PC-3 (cell line): ENCODE data around the gene TYK2. TPM values are rescaled to one million over a fixed set of nuclear protein-coding genes. Genes with fewer than 3 reads are reported as not detected.
"Not testable (repeated sequence)": the region's sequence is repeated elsewhere in the genome, so short reads cannot be mapped to it uniquely, and the experiment has no call there.

ENCODE experiments used
- ATAC-seq: fragments of 200-7000 bp; cut with Tn5 transposase; 2 replicates; pipeline ENCODE4 v1.9.1; 2020; ENCODE audit warnings: mild to moderate bottlenecking, moderate library complexity
- BruUV-seq: library from RNA; stranded (reverse); fragments of 400-500 nt; replicated peaks from 2 replicates; lab custom pipeline; 2021; lab: Mats Ljungman, UMichigan
- CTCF ChIA-PET: fragments of 300-600 bp; sonication (Branson Sonifier 250); formaldehyde crosslinking; loops from one replicate; lab custom pipeline; 2022; ENCODE audit warnings: antibody characterized with exemption; lab: Charles Lee
- POLR2A ChIA-PET: fragments of 300-600 bp; sonication (Branson Sonifier 250); formaldehyde crosslinking; loops from one replicate; lab custom pipeline; 2022; ENCODE audit warnings: antibody characterized with exemption; ENCODE audit not compliant: unreplicated experiment; lab: Charles Lee
- DNase-seq: peaks from one replicate; pipeline ENCODE4 v3.0.0-alpha.2; 2015
- H2AFZ ChIP-seq: fragments of 300-600 bp; sonication (generic); 2 replicates; pipeline ENCODE4 v1.6.0; 2016; ENCODE audit warnings: antibody characterized with exemption, low read length
- H3F3A ChIP-seq: fragments of 300-600 bp; sonication (generic); one replicate; pipeline ENCODE4 v1.6.0; 2017; ENCODE audit warnings: antibody characterized with exemption, low read length, control low read depth, mild to moderate bottlenecking; ENCODE audit not compliant: unreplicated experiment
- H3K27ac ChIP-seq: fragments of 300-600 bp; sonication (generic); 2 replicates; pipeline ENCODE4 v1.5.1; 2016; ENCODE audit warnings: mild to moderate bottlenecking, low read length
- H3K27me3 ChIP-seq: fragments of 300-600 bp; sonication (generic); 2 replicates; pipeline ENCODE4 v1.6.1; 2016; ENCODE audit warnings: low read length, mixed read lengths
- H3K36me3 ChIP-seq: fragments of 300-600 bp; sonication (generic); 2 replicates; pipeline ENCODE4 v1.6.1; 2016; ENCODE audit warnings: low read depth, mixed run types, low read length, mixed read lengths
- H3K4me1 ChIP-seq: fragments of 300-600 bp; sonication (generic); 2 replicates; pipeline ENCODE4 v1.5.1; 2016; ENCODE audit warnings: low read length; ENCODE audit not compliant: insufficient read depth
- H3K4me2 ChIP-seq: fragments of 300-600 bp; sonication (generic); 2 replicates; pipeline ENCODE4 v1.6.0; 2016; ENCODE audit warnings: low read length
- H3K4me3 ChIP-seq: fragments of 300-600 bp; sonication (generic); 2 replicates; pipeline ENCODE4 v1.5.1; 2016; ENCODE audit warnings: mild to moderate bottlenecking, low read length, mixed read lengths
- H3K79me2 ChIP-seq: fragments of 300-600 bp; sonication (generic); 2 replicates; pipeline ENCODE4 v1.6.1; 2017; ENCODE audit warnings: low read length, mixed read lengths
- H3K9ac ChIP-seq: fragments of 300-600 bp; sonication (generic); 2 replicates; pipeline ENCODE4 v1.6.0; 2016; ENCODE audit warnings: mild to moderate bottlenecking, low read length
- H3K9me2 ChIP-seq: fragments of 300-600 bp; sonication (generic); replicated peaks from 2 replicates; pipeline ENCODE4 v1.6.1; 2016; ENCODE audit warnings: mixed run types, low read length, mixed read lengths
- H3K9me3 ChIP-seq: fragments of 300-600 bp; sonication (generic); 2 replicates; pipeline ENCODE4 v1.6.1; 2016; ENCODE audit warnings: low read length, mixed read lengths
- H4K20me1 ChIP-seq: fragments of 300-600 bp; sonication (generic); 2 replicates; pipeline ENCODE4 v1.6.1; 2016; ENCODE audit warnings: low read length, mixed read lengths
- CTCF ChIP-seq: fragments of 300-600 bp; sonication (generic); conservative IDR thresholded peaks from 2 replicates; pipeline ENCODE4 v1.5.1; 2017; ENCODE audit warnings: antibody characterized with exemption, low read depth, mild to moderate bottlenecking, low read length
- EZH2 ChIP-seq: fragments of 300-600 bp; sonication (generic); IDR thresholded peaks from one replicate; pipeline ENCODE4 v1.6.1; 2017; ENCODE audit warnings: antibody characterized with exemption, mild to moderate bottlenecking, low read length; ENCODE audit not compliant: unreplicated experiment
- EZH2phosphoT487 ChIP-seq: fragments of 300-600 bp; sonication (generic); IDR thresholded peaks from 2 replicates; pipeline ENCODE4 v1.6.1; 2018; ENCODE audit warnings: mild to moderate bottlenecking, antibody characterized with exemption, low read length, borderline replicate concordance
- intact Hi-C: fragments of 100-400 bp; cut with micrococcal nuclease; formaldehyde crosslinking; loops from 2 replicates; pipeline ENCODE4 v1.9.0; 2023
- total RNA-seq: library from RNA; depleted of rRNA; stranded (reverse); fragments of >200 nt; gene quantifications from 2 replicates; pipeline ENCODE4 v1.2.3, GENCODE V29; 2014

Gene TYK2
- total RNA-seq, 1 experiment from 2014 or later, result 177 TPM

- no peaks in the 10 kb centered on the region for H3K27me3 ChIP-seq
- no peaks in the 10 kb centered on the region for H4K20me1 ChIP-seq
- DNase-seq (no peak), ATAC-seq (no peak)
- H2AFZ ChIP-seq, result peak overlapping the region; percentile 95
- ChIA-PET POLR2A (interaction anchor here (0.5 to 1.1 kb wide), 4 partner anchors 9 to 160 kb away, joined by 3 to 6 read pairs (median 5); no protein-coding TSS in a partner anchor), CTCF (interaction anchor here (1.0 to 1.4 kb wide), 3 partner anchors 9 to 338 kb away, joined by 3 to 12 read pairs (median 7); partner anchors contain the start of gene DNM2)
- H3K79me2 ChIP-seq, result peaks cover 15% of the 10 kb centered on the region
- peaks cover 17% of the 10 kb centered on the region for H3K36me3 ChIP-seq
- TSS peak; percentile 95 for BruUV-seq
- intact Hi-C loops, result loop anchor here (10.0 kb wide), 1 partner anchor 45 kb away; the partner anchor contains the start of genes ICAM3 and RAVER1
- peaks cover 9% of the 10 kb centered on the region for H3K4me1 ChIP-seq
- no peak for TF ChIP-seq EZH2
- TF ChIP-seq CTCF, result no peak; the same call in 1 of the 2 replicates
- no peak for TF ChIP-seq EZH2phosphoT487
- H3K9me2 ChIP-seq, result no peaks in the 10 kb centered on the region
- no peaks in the 10 kb centered on the region for H3K9me3 ChIP-seq
- H3K4me3 ChIP-seq, result peak overlapping the region; percentile 91
- peak overlapping the region; percentile 30 for H3K27ac ChIP-seq
- peak overlapping the region; percentile 92 for H3K9ac ChIP-seq
- H3K4me2 ChIP-seq, result peak overlapping the region; percentile 88
- H3F3A ChIP-seq, result no peaks in the 10 kb centered on the region
These were observed 476 bp downstream of the TYK2 start for GRCh38 chr19:10379880-10380312.

GRCh38 chr19:10378124-10378523 is 2.2 kb downstream of the TYK2 start:
- intact Hi-C loops, result no loop called here
- no TSS peak for BruUV-seq

GRCh38 chr19:10377140-10377640 is 3.2 kb downstream of the TYK2 start:
- CTCF ChIA-PET, intact Hi-C loops, H3K9me3 ChIP-seq, H3K27me3 ChIP-seq, POLR2A ChIA-PET, H2AFZ ChIP-seq, H3F3A ChIP-seq, H3K9me2 ChIP-seq, H4K20me1 ChIP-seq, H3K27ac ChIP-seq, H3K4me1 ChIP-seq, H3K4me3 ChIP-seq, H3K9ac ChIP-seq, BruUV-seq, H3K4me2 ChIP-seq, DNase-seq, ATAC-seq: not testable (repeated sequence)
- Histone ChIP-seq H3K36me3 (peaks cover 20% of the 10 kb centered on the region), H3K79me2 (peaks cover 15% of the 10 kb centered on the region)

More at GRCh38 chr19:10378124-10378523, 2.2 kb downstream of the TYK2 start:
- H3K4me2 ChIP-seq, result no peak overlapping the region
- CTCF ChIA-PET, result no interaction called here
- TF ChIP-seq CTCF (no peak), EZH2 (no peak), EZH2phosphoT487 (no peak)
- no peak overlapping the region for H3K27ac ChIP-seq
- H3F3A ChIP-seq, result no peaks in the 10 kb centered on the region
- peaks cover 20% of the 10 kb centered on the region for H3K36me3 ChIP-seq
- no peak for ATAC-seq
- H2AFZ ChIP-seq, result no peak overlapping the region
- H4K20me1 ChIP-seq, result no peaks in the 10 kb centered on the region
- no peaks in the 10 kb centered on the region for H3K9me2 ChIP-seq
- no peak for DNase-seq
- no peaks in the 10 kb centered on the region for H3K9me3 ChIP-seq
- H3K9ac ChIP-seq, result no peak overlapping the region
- POLR2A ChIA-PET, result no interaction called here
- H3K79me2 ChIP-seq, result peaks cover 15% of the 10 kb centered on the region
- peaks cover 9% of the 10 kb centered on the region for H3K4me1 ChIP-seq
- H3K4me3 ChIP-seq, result no peak overlapping the region
- H3K27me3 ChIP-seq, result no peaks in the 10 kb centered on the region
